GM12891 (cell line): ENCODE data around the gene POU2F1.

Experiments
- PAX5 ChIP-seq: IDR thresholded peaks from 2 replicates; pipeline ENCODE4 v1.6.1; 2011; ENCODE audit warnings: low read length, moderate library complexity, mild to moderate bottlenecking; ENCODE audit not compliant: insufficient read depth, severe bottlenecking
- POLR2A ChIP-seq: IDR thresholded peaks from 2 replicates; pipeline ENCODE4 v1.6.1; 2011; ENCODE audit warnings: low read depth, low read length, control low read depth
- POLR2AphosphoS5 ChIP-seq: IDR thresholded peaks from 2 replicates; pipeline ENCODE4 v1.6.1; 2011; ENCODE audit warnings: low read depth, low read length, control low read depth

- TF ChIP-seq POLR2AphosphoS5 (no peak), POLR2A (no peak), PAX5 (no peak)
Observed at GRCh38 chr1:167258858-167259257, 38.2 kb downstream of the POU2F1 start.
